ENCODE measurements around the gene GNG8. TPM values are rescaled to one million over a fixed set of nuclear protein-coding genes. Genes with fewer than 3 reads are reported as not detected.

Gene GNG8
- total RNA-seq, 2 experiments from 2014 or later = not detected

- Histone ChIP-seq H3K36me3 (ENCODE audit: insufficient read depth, low read length) (no peaks in the 10 kb centered on the region), H3K27ac (ENCODE audit: low read depth in 1 of 2, low read length in 2 of 2) (no peak overlapping the region), H3K4me3 (ENCODE audit: low read length) (no peak overlapping the region), H3K27me3 (ENCODE audit: control insufficient read depth in 1 of 2, insufficient read depth in 2 of 2, low read length in 2 of 2) (peaks cover 24 to 26% of the 10 kb centered on the region in 2 experiments), H3K9me3 (ENCODE audit: control insufficient read depth in 1 of 2, insufficient read depth in 1 of 2, low read length in 2 of 2) (peaks cover 0 to 15% of the 10 kb centered on the region in 2 experiments), H3K4me1 (ENCODE audit: insufficient read depth, low read length) (peaks cover 32% of the 10 kb centered on the region)
- ChIA-PET CTCF (interaction anchor here (0.6 to 0.7 kb wide), 2 partner anchors 42 to 45 kb away, joined by 3 to 5 read pairs; no protein-coding TSS in a partner anchor), POLR2A (interaction anchor here (0.8 kb wide), 1 partner anchor 130 kb away, joined by 4 read pairs; no protein-coding TSS in a partner anchor)
- Mint-ChIP-seq H3K4me3 (peak overlapping the region; percentile 52), H3K9me3 (no peaks in the 10 kb centered on the region), H3K4me1 (ENCODE audit: low read depth) (peaks cover 20% of the 10 kb centered on the region), H3K27ac (no peak overlapping the region), H3K36me3 (ENCODE audit: low read depth) (no peaks in the 10 kb centered on the region), H3K27me3 (peaks cover 35% of the 10 kb centered on the region)
- TF ChIP-seq CTCF (IDR thresholded peaks at IDR 0.05) = no peak
- peak in 3 of 14 experiments; percentile 9 to 50 (median 45) for DNase-seq
- no peak for ATAC-seq (ENCODE audit: poor library complexity)
- intact Hi-C loops (cut with DNase I, micrococcal nuclease) = loop anchor here in 1 of 2 experiments (1.0 to 10.0 kb wide), 2 partner anchors 42 to 265 kb away; no protein-coding TSS in a partner anchor
These were observed 23.4 kb upstream of the GNG8 start for GRCh38 chr19:46659151-46660007.

GRCh38 chr19:46656541-46656940 is 20.5 kb upstream of the GNG8 start:
- no peak overlapping the region for H3K27ac Mint-ChIP-seq
- no peaks in the 10 kb centered on the region for H3K9me3 Mint-ChIP-seq
- Histone ChIP-seq H3K4me1 (ENCODE audit: insufficient read depth, low read length) (peaks cover 24% of the 10 kb centered on the region), H3K9me3 (ENCODE audit: control insufficient read depth in 1 of 2, insufficient read depth in 1 of 2, low read length in 2 of 2) (peaks cover 0 to 15% of the 10 kb centered on the region in 2 experiments), H3K27me3 (ENCODE audit: control insufficient read depth in 1 of 2, insufficient read depth in 2 of 2, low read length in 2 of 2) (peaks cover 32 to 33% of the 10 kb centered on the region in 2 experiments), H3K4me3 (ENCODE audit: low read length) (no peak overlapping the region), H3K27ac (ENCODE audit: low read depth in 1 of 2, low read length in 2 of 2) (no peak overlapping the region), H3K36me3 (ENCODE audit: insufficient read depth, low read length) (no peaks in the 10 kb centered on the region)
- no peak for TF ChIP-seq CTCF (IDR thresholded peaks at IDR 0.05)
- H3K36me3 Mint-ChIP-seq (ENCODE audit: low read depth) = no peaks in the 10 kb centered on the region
- peaks cover 14% of the 10 kb centered on the region for H3K4me1 Mint-ChIP-seq (ENCODE audit: low read depth)
- ATAC-seq (ENCODE audit: poor library complexity) (no peak), DNase-seq (no peak)
- H3K27me3 Mint-ChIP-seq = peaks cover 57% of the 10 kb centered on the region
- intact Hi-C loops (cut with DNase I, micrococcal nuclease) = no loop called here
- ChIA-PET POLR2A (no interaction called here), CTCF (interaction anchor here (0.7 to 1.7 kb wide), 2 partner anchors 42 to 529 kb away, joined by 3 to 6 read pairs; no protein-coding TSS in a partner anchor)
- no peak overlapping the region for H3K4me3 Mint-ChIP-seq

- H3K27me3 Mint-ChIP-seq = peaks cover 61% of the 10 kb centered on the region
These were observed 18.7 kb upstream of the GNG8 start for GRCh38 chr19:46654621-46655152.

More at GRCh38 chr19:46654621-46655152, 18.7 kb upstream of the GNG8 start:
- H3K4me1 Mint-ChIP-seq (ENCODE audit: low read depth) = peaks cover 8% of the 10 kb centered on the region
- no peaks in the 10 kb centered on the region for H3K9me3 Mint-ChIP-seq
- intact Hi-C loops (cut with DNase I, micrococcal nuclease) = no loop called here
- no peak for TF ChIP-seq CTCF (IDR thresholded peaks at IDR 0.05)
- no peak overlapping the region for H3K27ac Mint-ChIP-seq
- Histone ChIP-seq H3K4me1 (ENCODE audit: insufficient read depth, low read length) (peaks cover 9% of the 10 kb centered on the region), H3K4me3 (ENCODE audit: low read length) (no peak overlapping the region), H3K36me3 (ENCODE audit: insufficient read depth, low read length) (no peaks in the 10 kb centered on the region), H3K27me3 (ENCODE audit: control insufficient read depth in 1 of 2, insufficient read depth in 2 of 2, low read length in 2 of 2) (peaks cover 28 to 32% of the 10 kb centered on the region in 2 experiments), H3K9me3 (ENCODE audit: control insufficient read depth in 1 of 2, insufficient read depth in 1 of 2, low read length in 2 of 2) (peaks cover 0 to 7% of the 10 kb centered on the region in 2 experiments), H3K27ac (ENCODE audit: low read depth in 1 of 2, low read length in 2 of 2) (no peak overlapping the region)
- CTCF ChIA-PET = no interaction called here
- POLR2A ChIA-PET = no interaction called here
- H3K4me3 Mint-ChIP-seq = no peak overlapping the region
- ATAC-seq (ENCODE audit: poor library complexity) = no peak
- DNase-seq = no peak
- H3K36me3 Mint-ChIP-seq (ENCODE audit: low read depth) = no peaks in the 10 kb centered on the region
